Limb (tissue), 2 donors: Measurements from ENCODE around the gene AMBP.

Source experiments
- DNase-seq, 2 donors: peaks; one replicate each; pipeline ENCODE4 v3.0.0-alpha.2; 2016; ENCODE audit errors: extremely low spot score in 2 of 2

The AMBP gene

GRCh38 chr9:114075602-114076001 lies 2.5 kb downstream of the AMBP start:
- no peak for DNase-seq

- DNase-seq = peak in 1 of 2 donors; percentile 63
These were observed 5.6 kb downstream of the AMBP start for GRCh38 chr9:114072184-114073140.

- no peak for DNase-seq
These were observed 6.8 kb downstream of the AMBP start for GRCh38 chr9:114071197-114071795.

- no peak for DNase-seq
These were observed 7.7 kb downstream of the AMBP start for GRCh38 chr9:114070188-114071103.

- peak in 1 of 2 donors; percentile 6 for DNase-seq
These were observed 8.5 kb downstream of the AMBP start for GRCh38 chr9:114069476-114070187.

GRCh38 chr9:114065304-114065703 lies 12.8 kb downstream of the AMBP start:
- no peak for DNase-seq

- DNase-seq = peak in 1 of 2 donors; percentile 9
These were observed 16.1 kb downstream of the AMBP start for GRCh38 chr9:114061830-114062474.

- DNase-seq = no peak
These were observed 16.8 kb downstream of the AMBP start for GRCh38 chr9:114061292-114061691.

GRCh38 chr9:114060711-114061110 lies 17.4 kb downstream of the AMBP start:
- peak in 1 of 2 donors; percentile 33 for DNase-seq

GRCh38 chr9:114060070-114060469 lies 18.0 kb downstream of the AMBP start:
- peak in 1 of 2 donors; percentile 22 for DNase-seq

GRCh38 chr9:114059047-114059803 lies 18.9 kb downstream of the AMBP start:
- DNase-seq = peak; percentile 2 to 47

- DNase-seq = peak in 1 of 2 donors; percentile 25
These were observed 19.4 kb downstream of the AMBP start for GRCh38 chr9:114058688-114059046.

- no peak for DNase-seq
These were observed 20.8 kb downstream of the AMBP start for GRCh38 chr9:114057161-114057885.

- no peak for DNase-seq
These were observed 21.6 kb downstream of the AMBP start for GRCh38 chr9:114056527-114056926.

- DNase-seq = no peak
These were observed 22.2 kb downstream of the AMBP start for GRCh38 chr9:114055894-114056293.

GRCh38 chr9:114055061-114055460 lies 23.0 kb downstream of the AMBP start:
- peak in 1 of 2 donors; percentile 25 for DNase-seq

- DNase-seq = peak in 1 of 2 donors; percentile 18
These were observed 23.9 kb downstream of the AMBP start for GRCh38 chr9:114054191-114054690.

- DNase-seq = peak in 1 of 2 donors; percentile 8
These were observed 24.7 kb downstream of the AMBP start for GRCh38 chr9:114053246-114054005.
